Stomach (tissue), 4 donors: ENCODE results near the gene DOCK4.

Experiments
- CTCF ChIP-seq, 7 experiments: fragments of 450-650 bp in 4 of 7; fragments of 200-600 bp in 3 of 7; sonication (generic) in 3 of 7; IDR thresholded peaks; one replicate each; pipeline ENCODE4 v1.5.1; 2016 to 2019; ENCODE audit warnings: antibody characterized with exemption in 7 of 7, control low read depth in 2 of 7, mild to moderate bottlenecking in 1 of 7
- POLR2A ChIP-seq, 4 donors: fragments of 450-650 bp; IDR thresholded peaks; one replicate each; pipeline ENCODE4 v1.6.1; 2016; ENCODE audit warnings: antibody characterized with exemption in 4 of 4, control low read depth in 2 of 4, mild to moderate bottlenecking in 1 of 4, moderate library complexity in 1 of 4
- POLR2AphosphoS5 ChIP-seq, 3 donors: sonication (generic); formaldehyde crosslinking; IDR thresholded peaks; one replicate each; pipeline ENCODE4 v1.6.1; 2016; ENCODE audit warnings: antibody characterized with exemption in 3 of 3

GRCh38 chr7:111958431-111958830, 247.8 kb downstream of the DOCK4 start:
- TF ChIP-seq POLR2AphosphoS5 (IDR thresholded peaks at IDR 0.05): no peak
- TF ChIP-seq POLR2A (IDR thresholded peaks at IDR 0.05): no peak
- no peak for TF ChIP-seq CTCF (IDR thresholded peaks at IDR 0.05)
